Hematopoietic multipotent progenitor cell treated with erythropoietin and hydrocortisone succinate and interleukin-3 and kit ligand, for 8 days (in vitro differentiated cells): Measurements from ENCODE around the gene MINDY4B.
"Not testable (repeated sequence)": the region's sequence is repeated elsewhere in the genome, so short reads cannot be mapped to it uniquely, and the experiment has no call there.

Experiments
- DNase-seq: peaks from one replicate; pipeline ENCODE4 v3.0.0-alpha.2; 2015

Gene MINDY4B

GRCh38 chr3:150898046-150898754 is 7.0 kb downstream of the MINDY4B start:
- no peak for DNase-seq

GRCh38 chr3:150897592-150897991 is 7.6 kb downstream of the MINDY4B start:
- no peak for DNase-seq

DNA sequence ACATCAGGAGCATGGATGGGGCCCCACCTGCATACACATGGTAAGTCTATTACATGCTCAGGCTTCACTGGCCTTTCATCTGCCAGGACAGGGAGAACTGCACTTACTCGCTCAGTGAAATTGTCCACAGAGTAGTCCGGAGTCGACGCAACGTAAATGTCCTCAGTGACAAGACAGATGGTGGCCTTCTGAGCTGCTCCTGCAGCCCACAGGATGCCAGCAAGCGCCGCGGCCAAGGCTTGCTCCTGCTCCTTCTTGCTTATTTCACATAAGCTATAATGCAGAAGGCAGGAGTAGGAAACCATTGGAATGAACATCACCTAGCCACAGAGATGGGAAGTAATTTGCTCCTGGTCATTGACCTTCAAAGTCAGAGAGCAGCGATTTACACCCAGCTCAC is 14.4 kb downstream of the MINDY4B start:
- DNase-seq: no peak

DNA sequence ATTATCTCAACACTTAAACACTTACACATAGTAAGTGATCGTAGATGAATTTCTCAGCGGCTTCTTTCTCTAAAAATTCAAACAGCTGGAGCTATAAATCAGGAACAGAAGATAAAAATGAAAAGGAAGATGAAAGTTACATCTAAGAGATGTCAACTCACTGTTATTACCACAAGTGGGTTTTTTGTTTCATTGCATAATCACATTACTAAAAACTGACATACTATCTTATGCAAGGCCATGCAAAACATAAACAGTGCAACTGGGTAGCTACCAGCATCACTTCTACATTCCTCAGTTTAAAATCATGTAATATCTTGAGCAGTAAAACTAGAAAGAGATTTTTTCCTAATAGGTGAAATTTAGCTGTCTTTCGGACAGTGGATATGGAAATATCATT is 14.9 kb downstream of the MINDY4B start:
- no peak for DNase-seq

- DNase-seq: no peak
Measured at GRCh38 chr3:150889106-150889505, 16.1 kb downstream of the MINDY4B start.

DNA sequence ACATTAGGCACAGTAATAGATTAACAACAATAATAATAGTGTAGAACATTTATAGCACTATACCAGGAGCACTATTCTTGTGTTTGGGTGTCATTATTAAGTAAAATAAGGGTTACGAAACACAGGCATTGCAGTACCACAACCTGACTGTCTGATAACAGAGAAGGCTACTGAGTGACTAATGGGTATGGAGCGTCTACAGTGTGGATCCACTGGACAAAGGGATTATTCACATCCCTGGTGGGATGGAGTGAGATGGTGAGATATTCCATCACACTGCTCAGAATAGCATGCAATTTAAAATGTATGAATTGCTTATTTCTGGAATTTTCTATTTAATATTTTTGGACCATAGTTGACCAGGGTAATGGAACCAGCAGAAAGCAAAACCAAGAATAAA is 18.2 kb downstream of the MINDY4B start:
- no peak for DNase-seq

DNA sequence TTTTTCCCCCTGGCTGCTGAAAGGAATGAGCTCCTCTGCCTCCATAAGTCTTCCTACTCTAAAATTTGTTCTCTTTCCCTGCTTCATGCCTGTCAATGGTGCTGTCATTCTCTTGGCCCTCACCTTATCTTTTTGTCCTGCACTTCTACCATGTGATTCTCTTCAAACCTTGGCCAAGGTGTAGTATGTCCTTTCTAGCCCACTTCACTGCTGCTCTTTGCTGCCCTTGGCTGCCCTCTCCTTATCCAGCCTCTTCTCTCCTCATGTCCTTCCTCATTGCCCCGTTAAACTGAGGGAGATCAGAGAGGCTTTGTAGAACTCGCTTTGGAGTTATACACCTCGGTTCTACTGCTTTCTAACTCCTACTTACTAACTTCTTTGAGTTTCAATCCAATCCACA is 19.7 kb downstream of the MINDY4B start:
- no peak for DNase-seq

DNA sequence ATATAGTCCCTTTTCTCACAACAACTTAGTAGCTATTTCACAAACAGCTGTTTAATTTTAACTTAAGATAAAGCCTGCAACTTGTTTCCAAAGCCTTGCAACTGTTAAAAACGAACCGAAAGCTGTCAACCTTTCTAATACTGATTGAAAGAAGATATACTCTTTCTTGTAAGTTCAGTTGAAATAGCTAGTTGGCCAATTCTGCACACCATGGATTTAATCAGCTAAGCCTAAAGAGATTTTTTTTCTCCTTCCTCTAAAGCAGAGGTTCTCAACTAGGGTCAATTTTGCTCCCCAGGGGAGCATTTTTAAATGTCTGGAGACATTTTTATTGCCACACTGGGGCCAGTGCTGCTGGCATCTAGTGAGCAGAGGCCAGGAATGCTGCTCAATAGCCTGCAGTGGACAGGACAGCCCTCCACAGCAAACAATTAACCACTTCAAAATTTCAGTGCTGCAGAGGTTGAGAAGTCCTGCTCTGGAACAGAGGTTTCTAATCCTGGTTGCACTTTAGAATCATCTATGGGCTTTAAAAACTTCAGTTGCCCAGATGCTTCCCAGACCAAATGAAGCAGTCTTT is 26.2 kb downstream of the MINDY4B start:
- no peak for DNase-seq

- no peak for DNase-seq
Measured at GRCh38 chr3:150878290-150878689, 26.9 kb downstream of the MINDY4B start.

- DNase-seq: no peak
Measured at GRCh38 chr3:150877303-150877702, 27.9 kb downstream of the MINDY4B start.

GRCh38 chr3:150876611-150877265 is 28.5 kb downstream of the MINDY4B start:
- no peak for DNase-seq

GRCh38 chr3:150875548-150875947 is 29.7 kb downstream of the MINDY4B start:
- no peak for DNase-seq

DNA sequence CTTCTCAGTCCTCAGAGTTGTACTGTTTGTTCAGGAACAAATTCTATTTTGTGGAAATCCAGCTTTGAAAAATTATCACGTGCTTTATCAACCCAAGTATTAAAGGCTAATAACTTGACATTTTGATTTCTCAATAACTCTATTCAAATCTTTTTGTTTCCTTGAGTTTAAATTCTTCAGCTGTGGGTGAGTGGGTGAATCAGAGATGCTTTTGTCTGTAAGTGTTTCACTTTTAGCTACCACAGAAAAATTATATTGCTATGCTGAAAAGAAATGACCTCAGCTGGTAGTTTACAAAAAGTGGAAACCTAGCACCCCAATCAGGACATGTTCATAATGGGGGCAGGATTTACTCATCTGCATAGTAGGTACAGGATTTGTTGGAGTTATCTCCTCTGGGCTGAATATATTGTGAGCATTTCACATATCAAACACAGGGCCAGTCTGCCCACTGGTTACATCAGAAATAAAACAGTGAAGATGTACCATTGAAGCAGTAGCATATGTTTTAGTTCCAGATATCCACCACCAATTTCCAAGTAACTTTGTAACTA is 30.5 kb downstream of the MINDY4B start:
- no peak for DNase-seq

- DNase-seq: no peak
Measured at GRCh38 chr3:150871192-150871591, 34.0 kb downstream of the MINDY4B start.

GRCh38 chr3:150870406-150870805 is 34.8 kb downstream of the MINDY4B start:
- no peak for DNase-seq

- DNase-seq: no peak
Measured at GRCh38 chr3:150868282-150868681, 37.0 kb downstream of the MINDY4B start.

DNA sequence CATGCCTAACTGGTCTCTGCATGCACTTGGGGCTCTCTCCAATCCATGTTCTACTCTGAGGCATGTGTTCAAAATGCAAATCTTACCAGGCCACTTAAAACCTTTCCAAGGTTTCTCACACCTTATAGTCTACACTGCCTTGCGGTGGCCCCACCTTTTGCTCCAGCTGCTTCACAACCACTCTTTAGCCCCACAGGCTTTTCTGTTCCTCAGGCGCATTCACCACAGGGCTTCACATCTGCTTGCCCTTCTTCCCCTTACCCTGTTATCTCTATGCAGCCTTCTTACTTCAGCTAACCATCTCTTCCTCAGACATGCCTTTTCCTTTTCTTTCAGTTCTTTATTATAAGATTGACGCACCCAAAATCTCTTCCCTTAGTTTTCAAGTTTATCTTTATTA is 37.8 kb downstream of the MINDY4B start:
- no peak for DNase-seq

DNA sequence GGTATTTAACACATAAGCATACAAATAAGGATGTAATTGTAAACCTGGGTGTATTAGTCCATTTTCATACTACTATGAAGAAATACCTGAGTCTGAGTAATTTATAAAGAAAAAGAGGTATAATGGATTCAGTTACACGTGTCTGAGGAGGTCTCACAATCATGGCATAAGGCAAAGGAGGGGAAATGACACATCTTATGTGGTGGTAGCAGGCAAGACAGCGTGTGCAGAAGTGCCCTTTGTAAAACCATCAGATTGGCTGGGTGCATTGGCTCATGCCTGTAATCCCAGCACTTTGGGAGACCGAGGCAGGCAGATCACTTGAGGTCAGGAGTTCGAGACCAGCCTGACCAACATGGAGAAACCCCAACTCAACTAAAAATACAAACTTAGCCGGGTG is 41.3 kb downstream of the MINDY4B start:
- not testable (repeated sequence) for DNase-seq

GRCh38 chr3:150861851-150862250 is 43.4 kb downstream of the MINDY4B start:
- no peak for DNase-seq

- DNase-seq: not testable (repeated sequence)
Measured at GRCh38 chr3:150857936-150858335, 47.3 kb downstream of the MINDY4B start.

- no peak for DNase-seq
Measured at GRCh38 chr3:150850191-150850590, 55.0 kb downstream of the MINDY4B start.

- no peak for DNase-seq
Measured at GRCh38 chr3:150848864-150849263, 56.4 kb downstream of the MINDY4B start.

- no peak for DNase-seq
Measured at GRCh38 chr3:150847433-150847832, 57.8 kb downstream of the MINDY4B start.

GRCh38 chr3:150844484-150844883 is 60.8 kb downstream of the MINDY4B start:
- no peak for DNase-seq
